ENCODE data around the gene DYRK3.

GRCh38 chr1:206693029-206693428 is 57.7 kb downstream of the DYRK3 start:
- TF ChIP-seq CTCF (IDR thresholded peaks at IDR 0.05) (no peak), EZH2 (IDR thresholded peaks at IDR 0.05) (no peak)
